BE2C (cell line): ENCODE measurements around the gene TMC7.

ENCODE experiments used
- DNase-seq: peaks from one replicate; pipeline ENCODE4 v3.0.0-alpha.2; 2020
- H3K27me3 ChIP-seq: fragments of 250-450 bp; sonication (Bioruptor Pico); 2 replicates; pipeline ENCODE4 v1.5.1; 2020; ENCODE audit warnings: mild to moderate bottlenecking
- H3K36me3 ChIP-seq: fragments of 250-450 bp; sonication (Bioruptor Pico); 2 replicates; pipeline ENCODE4 v1.5.1; 2020; ENCODE audit warnings: mild to moderate bottlenecking
- H3K4me1 ChIP-seq: fragments of 250-450 bp; sonication (Bioruptor Pico); 2 replicates; pipeline ENCODE4 v1.5.1; 2020
- H3K4me3 ChIP-seq: 2 replicates; pipeline ENCODE4 v1.5.1; 2011; ENCODE audit warnings: low read depth, low read length
- H3K9me3 ChIP-seq: fragments of 250-450 bp; sonication (Bioruptor Pico); 2 replicates; pipeline ENCODE4 v1.5.1; 2020
- CTCF ChIP-seq: IDR thresholded peaks from 2 replicates; pipeline ENCODE4 v1.5.1; 2012; ENCODE audit warnings: mild to moderate bottlenecking, low read depth, low read length

The TMC7 gene

GRCh38 chr16:19084139-19084538 lies 100.4 kb downstream of the TMC7 start:
- Histone ChIP-seq H3K36me3 (0 out of 2 replicates have a peak, but pooled peaks cover under 1% of the 10 kb centered on the region), H3K4me1 (peaks cover 4% of the 10 kb centered on the region; the same call in 1 of the 2 replicates), H3K9me3 (no peaks in the 10 kb centered on the region), H3K27me3 (no peaks in the 10 kb centered on the region), H3K4me3 (no peak overlapping the region)
- TF ChIP-seq CTCF: no peak
- DNase-seq: no peak

GRCh38 chr16:19084879-19085278 lies 101.1 kb downstream of the TMC7 start:
- peaks cover 4% of the 10 kb centered on the region; the same call in 1 of the 2 replicates for H3K4me1 ChIP-seq
- H3K9me3 ChIP-seq: no peaks in the 10 kb centered on the region
- no peaks in the 10 kb centered on the region for H3K36me3 ChIP-seq
- no peaks in the 10 kb centered on the region for H3K27me3 ChIP-seq
- no peak for DNase-seq
- TF ChIP-seq CTCF: no peak
- H3K4me3 ChIP-seq: no peak overlapping the region

GRCh38 chr16:19085679-19086200 lies 102.0 kb downstream of the TMC7 start:
- Histone ChIP-seq H3K27me3 (no peaks in the 10 kb centered on the region), H3K36me3 (no peaks in the 10 kb centered on the region), H3K4me3 (peak overlapping the region; percentile 48), H3K9me3 (no peaks in the 10 kb centered on the region), H3K4me1 (peaks cover 4% of the 10 kb centered on the region; the same call in 1 of the 2 replicates)
- TF ChIP-seq CTCF: no peak
- peak; percentile 43 for DNase-seq

- Histone ChIP-seq H3K9me3 (no peaks in the 10 kb centered on the region), H3K4me1 (peaks cover 4% of the 10 kb centered on the region; the same call in 1 of the 2 replicates), H3K36me3 (no peaks in the 10 kb centered on the region), H3K4me3 (peak overlapping the region; percentile 74), H3K27me3 (no peaks in the 10 kb centered on the region)
- peak; percentile 95 for DNase-seq
- TF ChIP-seq CTCF: peak; percentile 96
Measured at GRCh38 chr16:19086322-19087199, 102.8 kb downstream of the TMC7 start.

- no peaks in the 10 kb centered on the region for H3K36me3 ChIP-seq
- H3K27me3 ChIP-seq: no peaks in the 10 kb centered on the region
- H3K4me3 ChIP-seq: no peak overlapping the region
- DNase-seq: no peak
- no peaks in the 10 kb centered on the region for H3K9me3 ChIP-seq
- H3K4me1 ChIP-seq: peaks cover 4% of the 10 kb centered on the region; the same call in 1 of the 2 replicates
- TF ChIP-seq CTCF: no peak
Measured at GRCh38 chr16:19088341-19088916, 104.7 kb downstream of the TMC7 start.
